NCI-H2196 (cell line): ENCODE measurements around the gene CCSER1.
"Not testable (repeated sequence)": the region's sequence is repeated elsewhere in the genome, so short reads cannot be mapped to it uniquely, and the experiment has no call there.

Source experiments
- DNase-seq: peaks from one replicate; lab custom pipeline; 2025; ENCODE audit not compliant: unreplicated experiment; lab: John Stamatoyannopoulos, UW

CCSER1 gene

GRCh38 chr4:91113130-91113706 lies 986.0 kb downstream of the CCSER1 start:
- peak; percentile 25 for DNase-seq

- no peak for DNase-seq
Measured at GRCh38 chr4:91114386-91114785, 987.2 kb downstream of the CCSER1 start.

- peak; percentile 0 for DNase-seq
Measured at GRCh38 chr4:91116861-91117260, 989.7 kb downstream of the CCSER1 start.

GRCh38 chr4:91118597-91118996 lies 991.4 kb downstream of the CCSER1 start:
- DNase-seq, result no peak

GRCh38 chr4:91123742-91124141 lies 996.5 kb downstream of the CCSER1 start:
- no peak for DNase-seq

GRCh38 chr4:91127192-91127591 lies 1000.0 kb downstream of the CCSER1 start:
- no peak for DNase-seq

GRCh38 chr4:91127831-91128230 lies 1000.6 kb downstream of the CCSER1 start:
- no peak for DNase-seq

GRCh38 chr4:91128519-91128918 lies 1001.3 kb downstream of the CCSER1 start:
- no peak for DNase-seq

GRCh38 chr4:91147067-91147466 lies 1019.9 kb downstream of the CCSER1 start:
- no peak for DNase-seq

GRCh38 chr4:91154041-91154440 lies 1026.8 kb downstream of the CCSER1 start:
- not testable (repeated sequence) for DNase-seq

GRCh38 chr4:91167864-91168653 lies 1040.9 kb downstream of the CCSER1 start:
- DNase-seq, result not testable (repeated sequence)

- no peak for DNase-seq
Measured at GRCh38 chr4:91170768-91171167, 1043.6 kb downstream of the CCSER1 start.

GRCh38 chr4:91171217-91171616 lies 1044.0 kb downstream of the CCSER1 start:
- no peak for DNase-seq

- not testable (repeated sequence) for DNase-seq
Measured at GRCh38 chr4:91185061-91185460, 1057.9 kb downstream of the CCSER1 start.

- peak; percentile 5 for DNase-seq
Measured at GRCh38 chr4:91198951-91199350, 1071.8 kb downstream of the CCSER1 start.

- no peak for DNase-seq
Measured at GRCh38 chr4:91207535-91207934, 1080.3 kb downstream of the CCSER1 start.

- DNase-seq, result no peak
Measured at GRCh38 chr4:91212211-91212610, 1085.0 kb downstream of the CCSER1 start.

GRCh38 chr4:91217831-91218403 lies 1090.7 kb downstream of the CCSER1 start:
- not testable (repeated sequence) for DNase-seq

- DNase-seq, result no peak
Measured at GRCh38 chr4:91220315-91220714, 1093.1 kb downstream of the CCSER1 start.

- no peak for DNase-seq
Measured at GRCh38 chr4:91222014-91222413, 1094.8 kb downstream of the CCSER1 start.

- DNase-seq, result no peak
Measured at GRCh38 chr4:91226867-91227266, 1099.7 kb downstream of the CCSER1 start.

- no peak for DNase-seq
Measured at GRCh38 chr4:91228659-91229058, 1101.5 kb downstream of the CCSER1 start.
